Measurements from ENCODE around the gene OR52N4. TPM values are rescaled to one million over a fixed set of nuclear protein-coding genes. Genes with fewer than 3 reads are reported as not detected.

Gene OR52N4
- total and polyA plus RNA-seq, 2 of the 8 experiments (the other 6 are each of a cell fraction or from before 2014, with no cell fraction given): 3.7 TPM; not detected in 1

DNA sequence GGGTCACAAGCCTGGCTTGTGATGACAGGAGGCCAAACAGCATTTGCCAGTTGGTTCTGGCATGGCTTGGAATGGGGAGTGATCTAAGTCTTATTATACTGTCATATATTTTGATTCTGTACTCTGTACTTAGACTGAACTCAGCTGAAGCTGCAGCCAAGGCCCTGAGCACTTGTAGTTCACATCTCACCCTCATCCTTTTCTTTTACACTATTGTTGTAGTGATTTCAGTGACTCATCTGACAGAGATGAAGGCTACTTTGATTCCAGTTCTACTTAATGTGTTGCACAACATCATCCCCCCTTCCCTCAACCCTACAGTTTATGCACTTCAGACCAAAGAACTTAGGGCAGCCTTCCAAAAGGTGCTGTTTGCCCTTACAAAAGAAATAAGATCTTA is 17.0 kb upstream of the OR52N4 start:
- CTCF ChIA-PET (ENCODE audit: partially characterized antibody): interaction anchor here (1.0 kb wide), 1 partner anchor 52 kb away, joined by 3 read pairs; no protein-coding TSS in a partner anchor
- TF ChIP-seq MAFK (IDR thresholded peaks at IDR 0.05; ENCODE audit: low read depth, low read length) (no peak), BACH1 (IDR thresholded peaks at IDR 0.05; ENCODE audit: low read length) (no peak), FOSL1 (IDR thresholded peaks at IDR 0.05; ENCODE audit: insufficient read depth, low read depth, low read length) (no peak), SIX5 (IDR thresholded peaks at IDR 0.05; ENCODE audit: low read depth, low read length) (no peak), SIN3A (conservative IDR thresholded peaks at IDR 0.05 in 1 of 2, IDR thresholded peaks at IDR 0.05 in 1 of 2; ENCODE audit: low read depth in 1 of 2, low read length in 2 of 2) (no peak), CTBP2 (IDR thresholded peaks at IDR 0.05; ENCODE audit: borderline replicate concordance, insufficient read depth, insufficient read length, low read length) (no peak), POLR2AphosphoS5 (IDR thresholded peaks at IDR 0.05; ENCODE audit: low read depth, low read length) (no peak), RNF2 (IDR thresholded peaks at IDR 0.05; ENCODE audit: borderline replicate concordance, low read depth, low read length, missing control alignments, poor library complexity, severe bottlenecking) (no peak), CBX5 (IDR thresholded peaks at IDR 0.05; ENCODE audit: low read depth, low read length) (no peak), PHF8 (conservative IDR thresholded peaks at IDR 0.05; ENCODE audit: low read depth, low read length) (no peak)

More for the DNA sequence above, 17.0 kb upstream of the OR52N4 start:
- no peaks in the 10 kb centered on the region for H3K27me3 ChIP-seq (replicated peaks in 1 of 4; ENCODE audit: control insufficient read depth in 3 of 4, extremely low read depth in 1 of 4, insufficient read depth in 3 of 4, low read length in 3 of 4)
- H3K23ac ChIP-seq (ENCODE audit: insufficient read length): no peak overlapping the region
- no peak overlapping the region for H3K4me2 ChIP-seq (ENCODE audit: insufficient read depth in 1 of 2, low read depth in 2 of 2, low read length in 2 of 2)
- H3K9ac ChIP-seq (replicated peaks in 1 of 4; ENCODE audit: extremely low read depth in 1 of 4, low read depth in 3 of 4, low read length in 3 of 4): no peak overlapping the region
- H2AK5ac ChIP-seq (ENCODE audit: low read depth, low read length): no peak overlapping the region
- no peak overlapping the region for H2BK5ac ChIP-seq (ENCODE audit: low read depth, low read length)
- no peak overlapping the region for H4K91ac ChIP-seq (replicated peaks; ENCODE audit: insufficient read length, low read length)
- no peak overlapping the region for H2BK12ac ChIP-seq (ENCODE audit: low read depth, low read length)
- no peak overlapping the region for H3K14ac ChIP-seq (ENCODE audit: insufficient read length)
- no peak overlapping the region for H2BK15ac ChIP-seq (ENCODE audit: low read length)
- H2BK20ac ChIP-seq (ENCODE audit: low read length): no peak overlapping the region
- no peaks in the 10 kb centered on the region for H3K23me2 ChIP-seq (ENCODE audit: low read depth, low read length)
- H3K4me1 ChIP-seq (replicated peaks in 1 of 4; ENCODE audit: control insufficient read depth in 3 of 4, insufficient read depth in 4 of 4, low read length in 3 of 4): no peaks in the 10 kb centered on the region
- H3K56ac ChIP-seq (replicated peaks; ENCODE audit: insufficient read length, low read depth, low read length): no peak overlapping the region
- H2AFZ ChIP-seq (ENCODE audit: low read length): no peak overlapping the region
- no peak overlapping the region for H3K18ac ChIP-seq (ENCODE audit: extremely low read depth, low read length)
- DNase-seq (ENCODE audit: low read depth in 1 of 2, low spot score in 2 of 2) (no peak), FAIRE-seq (no peak)
- no peak overlapping the region for H3K27ac ChIP-seq (ENCODE audit: low read depth, low read length)
- no peaks in the 10 kb centered on the region for H3K79me2 ChIP-seq (ENCODE audit: control insufficient read depth in 1 of 2, insufficient read depth in 2 of 2, low read length in 2 of 2)
- no peak overlapping the region for H3K4ac ChIP-seq (replicated peaks; ENCODE audit: insufficient read length, low read depth, low read length)
- H4K8ac ChIP-seq (ENCODE audit: extremely low read depth, insufficient read depth, low read length): no peak overlapping the region
- H4K20me1 ChIP-seq (replicated peaks in 1 of 2; ENCODE audit: control insufficient read depth in 1 of 2, insufficient read depth in 2 of 2, low read length in 2 of 2): no peaks in the 10 kb centered on the region
- H3K4me3 ChIP-seq (ENCODE audit: extremely low read depth in 1 of 4, insufficient read depth in 2 of 4, low read depth in 3 of 4, low read length in 4 of 4): no peak overlapping the region
- H4K5ac ChIP-seq (ENCODE audit: insufficient read length, low read depth, low read length): no peak overlapping the region
- no peaks in the 10 kb centered on the region for H3K79me1 ChIP-seq (ENCODE audit: low read depth, low read length)
- no peaks in the 10 kb centered on the region for H3K36me3 ChIP-seq (ENCODE audit: control insufficient read depth in 2 of 4, insufficient read depth in 4 of 4, low read length in 3 of 4)
- POLR2A ChIA-PET (ENCODE audit: partially characterized antibody): no interaction called here
- no peaks in the 10 kb centered on the region for H3K9me3 ChIP-seq (ENCODE audit: insufficient read depth in 2 of 2, low read depth in 1 of 2, low read length in 1 of 2)
- H2BK120ac ChIP-seq (replicated peaks; ENCODE audit: low read depth, low read length): no peak overlapping the region

Measured in H1 (cell line).